T-helper 17 cell (primary cell): Measurements from ENCODE around the gene APC2. TPM values are rescaled to one million over a fixed set of nuclear protein-coding genes. Genes with fewer than 3 reads are reported as not detected.
A peak's percentile ranks its signal among the peaks of the same experiment; 100 is the strongest.
"Not testable (repeated sequence)": the region's sequence is repeated elsewhere in the genome, so short reads cannot be mapped to it uniquely, and the experiment has no call there.

Experiments
- ATAC-seq: fragments of 150-1000 bp; cut with Tn5 transposase; 2 replicates; pipeline ENCODE4 v1.10.0; 2021; ENCODE audit warnings: mild to moderate bottlenecking, moderate library complexity
- DNase-seq, 3 donors: peaks; one replicate each; pipeline versions ENCODE4 v3.0.0 to v3.0.0-alpha.2; 2020 to 2021
- H3K9me3 ChIP-seq: one replicate; pipeline ENCODE4 v1.7.0; 2013; ENCODE audit warnings: low read length, mild to moderate bottlenecking; ENCODE audit not compliant: control insufficient read depth, poor library complexity, severe bottlenecking
- H3K27ac Mint-ChIP-seq: one replicate; pipeline ENCODE4 v1.8.0; 2022; ENCODE audit warnings: mild to moderate bottlenecking, moderate library complexity, mixed read lengths
- H3K27me3 Mint-ChIP-seq: one replicate; pipeline ENCODE4 v1.8.0; 2022; ENCODE audit warnings: mixed read lengths
- H3K36me3 Mint-ChIP-seq: one replicate; pipeline ENCODE4 v1.8.0; 2022; ENCODE audit warnings: low read depth, mixed read lengths
- H3K4me1 Mint-ChIP-seq: one replicate; pipeline ENCODE4 v1.8.0; 2022; ENCODE audit warnings: mild to moderate bottlenecking, mixed read lengths
- H3K4me3 Mint-ChIP-seq: one replicate; pipeline ENCODE4 v1.8.0; 2022; ENCODE audit warnings: mild to moderate bottlenecking, moderate library complexity, mixed read lengths
- total RNA-seq, 4 donors: library from RNA in 2 of 4; stranded (reverse) in 2 of 4; gene quantifications; one replicate each; pipeline ENCODE4 v1.2.3 and lab custom pipeline; 2022 to 2026

Gene APC2
- total RNA-seq, 2 donors from 2014 or later = 0.07 to 0.44 TPM

GRCh38 chr19:1472231-1473084 lies 22.5 kb downstream of the APC2 start:
- ATAC-seq = no peak
- Mint-ChIP-seq H3K4me1 (peaks cover 9% of the 10 kb centered on the region), H3K27me3 (no peaks in the 10 kb centered on the region), H3K4me3 (peak overlapping the region; percentile 90), H3K36me3 (no peaks in the 10 kb centered on the region), H3K27ac (no peak overlapping the region)
- no peaks in the 10 kb centered on the region for H3K9me3 ChIP-seq
- peak in 1 of 3 donors; percentile 7 for DNase-seq

DNA sequence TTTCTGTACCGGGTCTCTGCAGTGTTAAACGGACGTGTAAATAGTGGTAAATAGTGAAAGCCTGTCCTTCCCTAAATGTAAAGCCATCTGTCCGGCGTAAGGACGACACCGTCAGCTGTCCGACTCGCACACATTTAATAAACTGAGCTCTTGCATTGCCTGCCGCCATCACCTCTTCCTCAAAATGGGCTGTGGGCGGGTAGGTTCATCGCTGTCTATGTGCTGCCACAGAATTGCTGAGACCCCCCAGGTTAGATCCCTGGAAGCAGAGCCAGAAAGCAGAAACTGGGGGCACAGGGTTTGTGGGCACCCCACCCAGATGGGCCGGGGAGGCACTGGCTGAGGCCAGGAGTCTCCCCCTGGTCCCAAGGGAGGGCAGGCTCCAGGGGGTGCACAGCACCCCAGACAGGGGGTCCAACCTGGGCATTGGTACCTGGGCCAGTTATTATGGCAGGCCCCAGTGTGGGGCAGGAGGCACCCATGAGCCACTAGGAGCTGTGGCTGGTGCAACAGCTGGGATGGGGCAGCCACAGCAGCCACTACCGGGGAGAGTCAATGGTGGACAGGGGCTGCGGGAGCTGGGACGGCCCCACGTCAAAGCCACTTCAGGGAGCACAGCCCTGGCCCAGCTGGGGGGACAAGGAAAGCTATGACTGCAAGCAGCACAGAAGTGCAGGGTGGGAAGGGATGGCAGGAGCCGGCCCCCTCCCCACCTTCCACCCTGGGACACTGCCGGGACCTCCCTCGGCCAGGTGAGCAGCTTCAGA lies 23.3 kb downstream of the APC2 start:
- Mint-ChIP-seq H3K27ac (no peak overlapping the region), H3K27me3 (no peaks in the 10 kb centered on the region), H3K4me3 (peak overlapping the region; percentile 9), H3K4me1 (peaks cover 9% of the 10 kb centered on the region), H3K36me3 (no peaks in the 10 kb centered on the region)
- no peak for ATAC-seq
- DNase-seq = peak in 1 of 3 donors; percentile 5
- H3K9me3 ChIP-seq = no peaks in the 10 kb centered on the region

DNA sequence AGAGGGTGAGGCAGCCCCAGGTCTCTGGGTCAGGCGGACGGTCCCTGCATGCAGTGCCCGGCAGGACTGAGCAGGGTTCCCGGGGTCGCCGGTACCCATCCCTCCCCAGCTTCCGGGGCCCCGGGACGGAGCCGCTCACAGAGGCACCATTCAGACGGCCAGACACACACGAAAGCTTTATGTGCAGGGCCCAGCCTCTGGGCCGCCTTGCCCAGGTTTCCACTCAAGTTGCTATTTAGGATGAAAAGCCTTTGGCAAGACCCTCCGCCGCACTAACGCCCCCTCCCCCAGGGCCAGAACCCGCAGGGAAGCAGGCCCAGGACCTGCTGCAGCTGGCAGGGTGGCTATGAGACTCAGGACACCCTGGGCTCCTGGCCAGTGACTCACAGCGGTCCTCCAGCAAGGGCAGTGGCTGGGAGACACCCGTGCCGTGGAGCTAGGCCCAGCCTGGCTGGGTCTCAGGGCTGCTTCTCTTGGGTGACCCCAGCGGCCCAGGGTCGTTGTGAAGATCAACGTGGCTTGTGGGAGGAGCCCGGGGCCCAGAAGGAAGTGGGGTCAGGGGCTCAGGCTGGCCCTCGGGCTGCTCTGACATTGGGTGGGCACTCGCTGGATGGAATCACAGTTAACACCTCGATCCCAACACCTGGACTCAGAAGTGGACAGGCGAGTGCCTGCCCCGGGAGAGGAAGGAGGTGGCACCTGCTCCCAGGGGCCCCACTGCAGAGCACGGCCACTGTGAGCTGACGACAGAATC lies 24.3 kb downstream of the APC2 start:
- peaks cover 3% of the 10 kb centered on the region for H3K36me3 Mint-ChIP-seq
- H3K27ac Mint-ChIP-seq = no peak overlapping the region
- DNase-seq = peak in 1 of 3 donors; percentile 7
- no peak for ATAC-seq
- H3K9me3 ChIP-seq = no peaks in the 10 kb centered on the region
- H3K4me3 Mint-ChIP-seq = no peak overlapping the region
- no peaks in the 10 kb centered on the region for H3K27me3 Mint-ChIP-seq
- peaks cover 12% of the 10 kb centered on the region for H3K4me1 Mint-ChIP-seq

- ATAC-seq (no peak), DNase-seq (no peak)
- no peak overlapping the region for H3K4me3 Mint-ChIP-seq
- H3K27me3 Mint-ChIP-seq = no peaks in the 10 kb centered on the region
- no peaks in the 10 kb centered on the region for H3K9me3 ChIP-seq
- H3K36me3 Mint-ChIP-seq = peaks cover 3% of the 10 kb centered on the region
- no peak overlapping the region for H3K27ac Mint-ChIP-seq
- peaks cover 14% of the 10 kb centered on the region for H3K4me1 Mint-ChIP-seq
Observed at GRCh38 chr19:1474765-1475351, 24.9 kb downstream of the APC2 start.

DNA sequence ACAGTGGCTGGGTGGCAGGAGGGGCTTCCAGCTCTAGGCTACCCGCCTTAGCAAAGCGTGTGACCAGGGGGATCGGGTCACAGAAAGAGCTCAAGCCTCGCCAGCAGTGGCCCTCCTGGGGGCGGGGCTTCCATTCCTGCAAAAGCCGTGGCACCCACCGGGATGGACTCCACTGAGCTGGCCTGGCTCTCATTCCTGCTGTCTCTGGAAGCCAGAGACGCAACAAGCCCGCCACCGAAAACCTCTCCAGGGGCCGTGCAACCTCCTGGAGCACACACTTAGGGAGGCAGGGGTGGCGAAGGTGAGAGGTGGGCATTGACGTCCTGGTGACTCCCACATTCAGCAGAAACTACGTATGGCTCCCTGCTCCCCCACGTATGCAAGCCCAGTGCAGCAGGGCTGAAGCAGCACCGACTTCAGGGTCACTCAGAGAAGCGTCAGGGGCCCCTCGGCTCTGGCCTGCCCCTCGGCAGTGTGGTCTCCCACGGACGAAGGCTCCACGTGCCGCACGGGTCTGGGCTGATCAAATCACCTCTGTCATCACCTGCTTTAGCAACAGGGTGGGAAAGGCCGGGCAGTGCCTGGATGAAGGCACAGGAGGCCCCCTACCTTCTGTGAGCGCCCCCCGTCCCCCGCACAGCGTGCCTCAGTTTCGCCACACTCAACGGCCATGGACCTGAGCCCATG lies 26.0 kb downstream of the APC2 start:
- Mint-ChIP-seq H3K27me3 (no peaks in the 10 kb centered on the region), H3K4me3 (no peak overlapping the region), H3K36me3 (peaks cover 4% of the 10 kb centered on the region), H3K27ac (no peak overlapping the region), H3K4me1 (peaks cover 16% of the 10 kb centered on the region)
- no peaks in the 10 kb centered on the region for H3K9me3 ChIP-seq
- DNase-seq (no peak), ATAC-seq (no peak)

GRCh38 chr19:1477056-1477455 lies 27.1 kb downstream of the APC2 start:
- H3K36me3 Mint-ChIP-seq, H3K27me3 Mint-ChIP-seq, ATAC-seq, DNase-seq, H3K9me3 ChIP-seq: not testable (repeated sequence)
- peak overlapping the region; percentile 96 for H3K4me3 Mint-ChIP-seq
- H3K27ac Mint-ChIP-seq = peak overlapping the region; percentile 37
- H3K4me1 Mint-ChIP-seq = peaks cover 14% of the 10 kb centered on the region

- ATAC-seq (peak; percentile 99), DNase-seq (peak; percentile 81 to 85 (median 84))
- Mint-ChIP-seq H3K4me1 (peaks cover 14% of the 10 kb centered on the region), H3K27ac (peak within 1 kb of the TSS; percentile 89), H3K36me3 (peaks cover 4% of the 10 kb centered on the region), H3K27me3 (no peaks in the 10 kb centered on the region), H3K4me3 (peak within 1 kb of the TSS; percentile 96)
- no peaks in the 10 kb centered on the region for H3K9me3 ChIP-seq
Observed at GRCh38 chr19:1478934-1479707, 29.2 kb downstream of the APC2 start, which contains the start of gene C19orf25. C19orf25 (minus strand) TSS chr19:1479215; CDS start chr19:1478903, 312 bp downstream.

DNA sequence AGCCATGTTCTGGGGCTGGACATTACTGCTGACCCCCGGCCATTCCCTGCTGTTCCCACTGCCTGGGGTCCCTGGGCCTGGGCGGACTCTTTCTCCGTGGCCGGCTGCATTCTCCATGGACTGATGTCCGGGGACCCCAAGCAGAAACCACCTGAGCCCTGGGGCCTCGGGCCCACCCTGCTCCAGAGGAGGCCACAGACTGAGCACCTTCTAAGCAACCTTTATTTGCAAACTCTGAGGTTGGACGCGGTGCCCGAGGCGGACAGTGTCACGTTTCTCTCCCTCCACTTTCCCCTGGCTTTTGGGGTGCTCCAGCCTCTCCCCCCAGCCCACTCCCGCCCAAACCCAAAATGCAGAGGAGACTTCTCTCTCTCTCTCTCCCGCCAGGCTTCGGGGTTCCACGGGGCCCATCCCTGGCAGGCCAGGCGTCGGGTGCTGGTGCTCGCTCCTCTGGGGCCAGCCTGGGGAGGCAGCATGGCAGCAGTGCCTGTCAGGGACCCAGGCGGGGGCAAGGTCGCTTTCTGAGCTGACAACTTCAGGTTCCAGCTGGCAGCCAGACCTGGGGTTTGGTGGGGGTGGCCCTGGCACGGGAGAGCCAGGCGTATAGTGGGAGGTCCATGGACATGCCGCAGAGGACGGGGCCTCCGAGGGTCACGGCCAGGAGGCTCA lies 31.4 kb downstream of the APC2 start:
- ATAC-seq (no peak), DNase-seq (no peak)
- H3K27ac Mint-ChIP-seq = no peak overlapping the region
- H3K36me3 Mint-ChIP-seq = peaks cover 4% of the 10 kb centered on the region
- H3K4me1 Mint-ChIP-seq = peaks cover 14% of the 10 kb centered on the region
- no peaks in the 10 kb centered on the region for H3K9me3 ChIP-seq
- no peaks in the 10 kb centered on the region for H3K27me3 Mint-ChIP-seq
- no peak overlapping the region for H3K4me3 Mint-ChIP-seq

GRCh38 chr19:1481893-1482360 lies 32.0 kb downstream of the APC2 start:
- H3K36me3 Mint-ChIP-seq = peaks cover 4% of the 10 kb centered on the region
- ATAC-seq (no peak), DNase-seq (no peak)
- no peaks in the 10 kb centered on the region for H3K9me3 ChIP-seq
- no peaks in the 10 kb centered on the region for H3K27me3 Mint-ChIP-seq
- H3K4me1 Mint-ChIP-seq = peaks cover 14% of the 10 kb centered on the region
- no peak overlapping the region for H3K27ac Mint-ChIP-seq
- H3K4me3 Mint-ChIP-seq = no peak overlapping the region

DNA sequence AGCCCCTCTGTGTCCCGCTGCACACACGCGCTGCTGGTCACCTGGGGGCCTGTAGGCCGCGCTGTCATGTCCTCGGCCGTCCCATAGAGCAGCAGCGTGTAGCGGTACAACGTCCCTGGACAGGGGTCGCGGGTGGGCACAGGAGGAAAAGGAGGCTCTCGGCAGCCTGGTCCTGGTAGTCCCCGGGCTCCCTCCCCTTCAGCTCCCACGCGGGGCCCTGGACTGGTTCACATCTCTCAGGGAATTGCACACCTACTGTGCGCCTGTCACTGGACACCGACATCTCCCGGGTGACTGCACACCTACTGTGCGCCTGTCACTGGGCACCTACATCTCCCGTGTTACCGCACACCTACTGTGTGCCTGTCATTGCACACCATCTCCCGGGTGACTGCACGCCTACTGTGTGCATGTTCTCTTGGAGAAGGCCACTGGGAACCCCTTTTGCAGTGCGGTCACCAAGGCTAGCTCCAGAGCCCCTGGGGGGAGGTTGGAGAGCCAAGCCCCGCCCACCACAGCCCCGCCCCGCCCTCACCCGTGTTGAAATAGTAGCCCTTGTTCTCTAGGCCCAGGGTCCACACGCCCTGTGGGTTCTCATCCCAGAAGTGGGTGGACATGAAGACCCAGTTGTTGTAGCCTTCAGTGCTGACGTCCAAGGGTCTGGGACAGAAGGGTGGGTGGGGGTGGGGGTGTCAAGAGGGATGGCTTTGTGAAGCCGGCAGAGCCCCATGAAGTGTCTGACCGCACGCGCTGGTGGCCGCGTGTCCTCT lies 32.6 kb downstream of the APC2 start:
- H3K4me1 Mint-ChIP-seq = peaks cover 12% of the 10 kb centered on the region
- DNase-seq (no peak), ATAC-seq (no peak)
- peaks cover 4% of the 10 kb centered on the region for H3K36me3 Mint-ChIP-seq
- H3K27ac Mint-ChIP-seq = no peak overlapping the region
- no peak overlapping the region for H3K4me3 Mint-ChIP-seq
- H3K9me3 ChIP-seq = no peaks in the 10 kb centered on the region
- H3K27me3 Mint-ChIP-seq = no peaks in the 10 kb centered on the region
